Pulmonary artery endothelial cell (primary cell): ENCODE measurements around the gene DLG2. TPM values are rescaled to one million over a fixed set of nuclear protein-coding genes. Genes with fewer than 3 reads are reported as not detected.

Experiments
- DNase-seq: peaks from one replicate; pipeline ENCODE4 v3.0.0-alpha.2; 2011; ENCODE audit warnings: low read depth, low spot score
- total RNA-seq: library from RNA; depleted of rRNA; stranded (reverse); fragments of >200 nt; gene quantifications from 2 replicates; pipeline ENCODE4 v1.2.3, GENCODE V29; 2014

Gene DLG2
- total RNA-seq, 1 donor from 2014 or later = 0.66 TPM

- DNase-seq = no peak
These were observed 1932.8 kb downstream of the DLG2 start for GRCh38 chr11:83694191-83694910.

- DNase-seq = no peak
These were observed 1933.7 kb downstream of the DLG2 start for GRCh38 chr11:83693306-83693992.

GRCh38 chr11:83692675-83693074 lies 1934.5 kb downstream of the DLG2 start:
- no peak for DNase-seq

- no peak for DNase-seq
These were observed 1935.6 kb downstream of the DLG2 start for GRCh38 chr11:83691451-83691950.

- DNase-seq = no peak
These were observed 1937.9 kb downstream of the DLG2 start for GRCh38 chr11:83689144-83689780.

- no peak for DNase-seq
These were observed 1939.4 kb downstream of the DLG2 start for GRCh38 chr11:83687787-83688186.

GRCh38 chr11:83685730-83686129 lies 1941.4 kb downstream of the DLG2 start:
- no peak for DNase-seq

- DNase-seq = no peak
These were observed 1943.1 kb downstream of the DLG2 start for GRCh38 chr11:83684071-83684470.

GRCh38 chr11:83682611-83682973 lies 1944.6 kb downstream of the DLG2 start:
- DNase-seq = no peak

GRCh38 chr11:83681906-83682610 lies 1945.1 kb downstream of the DLG2 start:
- DNase-seq = no peak

GRCh38 chr11:83681031-83681781 lies 1945.9 kb downstream of the DLG2 start:
- DNase-seq = no peak

GRCh38 chr11:83680321-83680720 lies 1946.8 kb downstream of the DLG2 start:
- no peak for DNase-seq

GRCh38 chr11:83678831-83679584 lies 1948.1 kb downstream of the DLG2 start:
- no peak for DNase-seq

- DNase-seq = no peak
These were observed 1949.4 kb downstream of the DLG2 start for GRCh38 chr11:83677730-83678129.

- no peak for DNase-seq
These were observed 1951.0 kb downstream of the DLG2 start for GRCh38 chr11:83676056-83676601.

- no peak for DNase-seq
These were observed 1952.8 kb downstream of the DLG2 start for GRCh38 chr11:83674102-83674896.

- no peak for DNase-seq
These were observed 1955.9 kb downstream of the DLG2 start for GRCh38 chr11:83671289-83671688.

- no peak for DNase-seq
These were observed 1961.0 kb downstream of the DLG2 start for GRCh38 chr11:83666149-83666548.

- DNase-seq = no peak
These were observed 1963.2 kb downstream of the DLG2 start for GRCh38 chr11:83663988-83664387.
